Stimulated activated CD8-positive, alpha-beta memory T cell treated with anti-CD3 and anti-CD28 coated beads, Interleukin-2, amount 100 ng/mL, for 1 hour (primary cell): ENCODE results near the gene ABR.
"Not testable (repeated sequence)": the region's sequence is repeated elsewhere in the genome, so short reads cannot be mapped to it uniquely, and the experiment has no call there.

ENCODE experiments used
- DNase-seq, 2 donors: peaks; one replicate each; pipeline ENCODE4 v3.0.0-alpha.2; 2020; ENCODE audit warnings: low read depth in 2 of 2

The ABR gene

GRCh38 chr17:1071103-1071825 lies 108.5 kb downstream of the ABR start:
- DNase-seq = no peak

DNA sequence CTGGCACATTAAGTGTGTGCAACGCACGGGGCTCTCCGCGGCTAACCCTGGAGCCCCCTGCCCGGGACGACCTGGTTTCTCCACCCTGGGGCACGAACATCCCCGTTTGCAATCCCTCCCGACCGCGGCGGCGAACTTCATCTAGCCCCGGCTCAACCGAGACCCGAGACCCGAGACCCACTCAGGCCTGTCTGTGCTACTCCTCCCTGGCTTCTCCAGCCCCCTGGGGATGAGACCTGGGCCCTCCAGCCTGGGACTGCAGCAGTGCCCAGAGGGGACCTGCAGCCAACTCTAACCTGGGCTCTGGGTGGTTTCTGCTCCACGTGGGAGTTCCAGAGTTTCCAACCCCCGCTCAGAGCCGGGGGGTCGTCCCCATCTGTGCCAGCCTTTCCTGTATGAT lies 109.4 kb downstream of the ABR start:
- DNase-seq = no peak

- no peak for DNase-seq
Measured at GRCh38 chr17:1069847-1070246, 109.9 kb downstream of the ABR start.

DNA sequence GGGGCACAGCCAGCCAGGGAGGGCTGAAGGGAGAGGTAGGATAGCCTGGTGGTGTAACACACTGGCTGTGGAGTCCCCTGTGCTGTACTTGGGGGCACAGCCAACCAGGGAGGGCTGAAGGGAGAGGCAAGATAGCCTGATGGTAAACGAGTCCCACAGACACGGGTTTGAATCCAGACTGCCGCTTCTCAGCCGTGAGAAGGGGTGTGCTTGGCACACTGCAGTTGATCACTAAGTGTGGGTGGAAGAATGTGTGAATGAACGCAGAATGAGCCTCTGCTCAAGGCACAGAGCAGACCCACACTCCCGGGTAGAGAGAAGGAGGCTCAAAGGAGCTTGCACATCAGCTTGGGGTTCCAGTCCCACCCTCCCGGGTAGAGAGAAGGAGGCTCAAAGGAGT lies 111.4 kb downstream of the ABR start:
- DNase-seq = no peak

DNA sequence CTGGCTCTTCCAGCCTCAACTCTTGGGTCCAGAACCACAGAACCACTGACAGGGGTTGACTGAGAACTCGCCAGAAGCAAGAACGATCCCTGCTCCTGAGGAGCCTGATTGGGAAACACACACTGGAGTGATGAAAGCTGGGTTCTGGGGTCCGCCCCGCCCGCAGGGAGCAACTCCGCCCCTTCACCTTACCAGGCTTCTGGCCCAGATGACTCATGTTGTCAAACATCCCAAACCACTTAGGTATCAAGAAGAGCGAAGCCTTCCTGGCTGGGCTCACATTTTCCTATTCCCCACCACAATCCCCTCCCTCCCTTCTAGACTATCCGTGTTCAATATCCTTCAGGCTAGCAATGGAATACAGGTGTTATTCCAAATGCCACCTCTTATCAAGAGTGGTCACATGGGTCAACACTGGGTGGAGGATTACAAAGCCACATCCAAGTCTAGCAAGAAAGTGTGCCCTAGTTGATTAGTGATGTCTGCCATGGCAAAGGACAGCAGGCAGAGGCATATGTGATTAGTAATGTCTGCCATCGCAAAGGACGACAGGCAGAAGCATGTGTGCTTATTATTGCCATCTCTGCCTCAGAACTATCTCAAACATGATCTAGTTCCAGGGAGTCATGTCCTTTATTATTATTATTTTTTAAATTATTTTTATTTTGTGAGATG lies 112.4 kb downstream of the ABR start:
- DNase-seq = no peak

DNA sequence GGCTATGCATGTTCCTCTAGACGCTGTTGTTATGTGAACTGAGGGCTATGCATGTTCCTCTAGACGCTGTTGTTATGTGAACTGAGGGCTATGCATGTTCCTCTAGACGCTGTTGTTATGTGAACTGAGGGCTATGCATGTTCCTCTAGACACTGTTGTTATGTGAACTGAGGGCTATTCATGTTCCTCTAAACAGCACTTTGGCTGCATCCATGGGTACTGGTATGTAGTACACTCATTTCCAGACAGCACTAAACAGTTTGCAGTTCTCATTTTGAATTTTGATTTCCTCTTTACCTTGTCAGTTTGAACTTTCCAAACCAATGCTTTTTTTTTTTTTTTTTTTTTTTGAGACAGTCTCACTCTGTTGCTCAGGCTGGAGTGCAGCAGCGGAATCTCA lies 114.4 kb downstream of the ABR start:
- not testable (repeated sequence) for DNase-seq

- no peak for DNase-seq
Measured at GRCh38 chr17:1060991-1061390, 118.8 kb downstream of the ABR start.

GRCh38 chr17:1059131-1059795 lies 120.5 kb downstream of the ABR start:
- no peak for DNase-seq

- peak in 1 of 2 donors; percentile 6 for DNase-seq
Measured at GRCh38 chr17:1058423-1059130, 121.2 kb downstream of the ABR start.

GRCh38 chr17:1056761-1057160 lies 123.0 kb downstream of the ABR start:
- no peak for DNase-seq

DNA sequence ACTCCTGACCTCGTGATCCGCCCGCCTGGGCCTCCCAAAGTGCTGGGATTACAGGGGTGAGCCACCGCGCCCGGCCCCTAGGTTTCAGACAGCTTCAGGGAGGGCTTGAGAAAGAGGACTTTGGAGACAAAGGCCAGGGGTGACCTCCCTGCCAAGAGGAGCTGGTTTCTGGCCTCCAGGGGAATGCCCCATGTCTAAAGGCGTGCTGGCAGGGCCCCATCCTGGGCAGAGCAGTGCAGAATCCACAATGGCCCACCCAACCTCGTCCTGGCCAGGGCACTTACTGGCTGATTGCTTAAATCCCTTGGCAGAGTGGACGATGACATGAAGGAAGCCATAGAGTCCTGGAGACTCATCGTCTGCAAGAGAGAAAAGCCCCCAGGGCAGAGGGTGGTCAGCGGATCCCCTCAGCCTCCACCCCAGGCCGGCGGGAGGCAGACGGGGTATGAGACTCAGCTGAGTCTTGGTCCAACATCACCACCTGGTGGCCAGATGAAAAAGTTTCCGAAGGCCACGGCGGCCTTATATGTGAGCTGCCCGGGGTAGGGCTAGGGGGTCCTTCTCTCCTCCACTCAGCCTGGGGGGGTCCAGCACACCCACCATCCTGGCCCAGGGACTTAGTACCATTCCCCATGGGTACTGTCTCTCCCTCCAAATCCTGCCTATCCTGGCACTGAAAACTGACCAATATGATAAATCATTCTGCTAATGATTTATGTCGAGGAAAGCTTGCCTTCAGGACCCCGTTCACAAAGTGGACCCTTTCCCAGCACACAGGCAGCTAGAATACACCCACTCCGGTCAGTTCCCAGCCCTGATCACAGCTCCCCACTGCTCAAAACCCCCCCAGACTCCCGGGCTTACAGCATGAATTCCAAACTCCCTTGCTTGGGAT lies 123.8 kb downstream of the ABR start:
- no peak for DNase-seq

- no peak for DNase-seq
Measured at GRCh38 chr17:1055231-1055630, 124.5 kb downstream of the ABR start.

DNA sequence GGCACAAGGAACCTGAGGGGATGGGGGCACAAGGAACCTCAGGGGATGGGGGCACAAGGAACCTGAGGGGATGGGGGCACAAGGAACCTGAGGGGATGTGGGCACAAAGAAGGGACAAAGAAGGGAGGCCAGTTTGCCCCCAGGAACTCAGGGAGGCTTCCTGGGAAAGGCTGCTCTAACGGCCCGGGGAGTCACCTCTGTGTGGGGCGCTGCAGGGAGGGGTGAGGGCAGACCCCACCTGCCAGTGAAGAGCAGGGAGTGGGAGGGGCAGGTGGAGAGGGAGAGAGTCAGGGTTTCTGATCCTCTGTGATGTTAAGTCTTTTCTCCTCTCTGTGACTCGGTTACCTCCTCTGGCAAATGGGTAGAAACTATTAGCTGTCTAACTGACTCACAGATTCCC lies 125.1 kb downstream of the ABR start:
- DNase-seq = no peak

DNA sequence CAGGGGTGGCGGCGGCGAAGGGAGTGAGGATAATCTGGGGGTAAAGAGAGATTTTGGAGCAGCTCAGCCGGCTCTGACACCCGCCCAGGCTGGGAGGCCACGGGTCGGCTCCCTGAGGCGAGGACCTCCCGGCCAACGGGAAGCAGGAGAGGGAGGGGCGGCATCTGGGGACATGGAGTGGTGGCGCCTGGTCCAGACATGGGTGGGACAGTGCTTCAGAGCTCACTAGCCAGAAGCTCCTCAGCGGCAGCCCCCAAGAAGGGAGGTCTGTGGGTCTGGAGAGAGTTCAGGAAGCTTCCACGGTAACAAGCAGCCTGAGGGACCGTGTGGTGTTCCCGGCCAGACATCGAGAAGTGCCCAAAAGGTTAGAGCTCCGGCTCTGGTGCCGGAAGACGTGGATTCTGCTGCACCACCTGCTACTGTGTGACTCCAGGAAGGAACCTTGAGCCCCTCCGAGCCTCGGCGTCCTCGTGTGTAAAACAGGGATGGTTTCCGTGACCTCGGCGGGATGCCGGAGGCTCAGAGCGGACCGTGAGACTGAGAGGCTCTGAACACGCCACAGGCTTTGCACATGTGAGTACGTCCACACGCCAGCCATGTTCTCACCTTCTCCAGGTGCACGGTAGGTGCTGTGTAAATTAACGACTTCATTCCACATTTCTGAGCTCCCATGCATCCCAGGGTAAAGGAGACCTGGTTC lies 126.0 kb downstream of the ABR start:
- no peak for DNase-seq

DNA sequence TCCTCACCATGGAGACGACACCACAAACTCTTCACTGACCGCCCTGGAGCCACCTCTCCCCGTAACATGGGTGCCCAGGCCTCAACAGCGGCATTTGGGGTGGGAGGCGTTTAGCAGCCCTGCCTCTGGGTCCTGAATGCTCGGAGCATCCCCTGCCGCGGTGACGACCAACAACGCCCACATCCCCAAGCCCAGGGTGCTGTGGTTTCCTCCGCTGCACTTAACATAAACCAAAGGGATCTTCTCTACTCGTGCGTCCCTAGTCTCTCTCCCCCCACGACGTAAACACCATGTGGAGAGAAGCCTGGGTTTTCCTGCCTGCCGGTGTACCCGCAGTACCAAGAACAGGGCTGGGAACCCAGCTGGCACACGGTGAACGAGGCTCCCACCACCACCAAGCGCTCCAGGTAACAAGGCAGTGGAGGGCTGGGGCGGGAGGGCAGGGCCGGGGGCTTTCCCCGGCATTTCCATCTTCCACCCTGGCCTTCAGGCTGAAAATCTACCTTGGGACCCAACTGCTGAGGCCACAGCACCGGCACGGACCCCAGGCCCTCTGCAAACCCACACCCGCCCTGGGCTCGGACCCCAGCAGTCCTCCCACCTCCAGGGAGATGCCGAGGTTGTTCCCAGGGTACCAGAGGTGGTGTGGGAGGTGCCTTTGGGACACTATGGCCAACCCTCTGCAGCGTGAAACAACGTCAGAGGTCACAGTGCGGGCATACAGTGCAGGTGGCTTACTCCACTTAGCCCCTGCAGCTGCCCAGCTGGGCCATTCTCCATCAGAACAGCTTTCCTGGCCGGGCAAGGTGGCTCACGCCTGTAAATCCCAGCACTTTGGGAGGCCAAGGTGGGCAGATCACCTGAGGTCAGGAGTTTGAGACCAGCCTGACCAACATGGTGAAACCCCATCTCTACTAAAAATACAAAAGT lies 128.5 kb downstream of the ABR start:
- no peak for DNase-seq

- DNase-seq = no peak
Measured at GRCh38 chr17:1050246-1050995, 129.4 kb downstream of the ABR start.

- DNase-seq = no peak
Measured at GRCh38 chr17:1049446-1050225, 130.1 kb downstream of the ABR start.

DNA sequence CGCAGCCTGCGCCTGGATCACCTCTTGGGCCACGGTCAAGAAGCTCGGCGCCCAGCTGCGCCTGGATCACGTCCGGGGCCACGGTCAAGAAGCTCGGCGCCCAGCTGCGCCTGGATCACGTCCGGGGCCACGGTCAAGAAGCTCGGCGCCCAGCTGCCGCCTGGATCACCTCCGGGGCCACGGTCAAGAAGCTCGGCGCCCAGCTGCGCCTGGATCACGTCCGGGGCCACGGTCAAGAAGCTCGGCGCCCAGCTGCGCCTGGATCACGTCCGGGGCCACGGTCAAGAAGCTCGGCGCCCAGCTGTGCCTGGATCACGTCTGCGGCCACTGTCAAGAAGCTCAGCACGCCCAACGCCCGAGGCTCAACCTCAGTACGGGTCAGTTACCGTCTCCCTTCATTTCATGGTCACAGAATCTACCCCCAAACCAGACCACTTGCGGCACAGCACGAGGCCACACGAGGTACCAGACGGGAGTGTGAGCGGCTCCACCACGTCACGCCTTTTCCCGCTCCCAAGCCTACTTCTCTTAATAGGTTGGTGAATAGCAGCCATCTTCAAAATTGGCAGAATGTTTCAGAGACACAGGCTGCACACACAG lies 131.2 kb downstream of the ABR start:
- not testable (repeated sequence) for DNase-seq
